ENCODE results near the gene SLC41A1. TPM values are rescaled to one million over a fixed set of nuclear protein-coding genes. Genes with fewer than 3 reads are reported as not detected.

Gene SLC41A1
- total and polyA plus RNA-seq, 2 experiments from 2014 or later, result 11.8 to 30.0 TPM

DNA sequence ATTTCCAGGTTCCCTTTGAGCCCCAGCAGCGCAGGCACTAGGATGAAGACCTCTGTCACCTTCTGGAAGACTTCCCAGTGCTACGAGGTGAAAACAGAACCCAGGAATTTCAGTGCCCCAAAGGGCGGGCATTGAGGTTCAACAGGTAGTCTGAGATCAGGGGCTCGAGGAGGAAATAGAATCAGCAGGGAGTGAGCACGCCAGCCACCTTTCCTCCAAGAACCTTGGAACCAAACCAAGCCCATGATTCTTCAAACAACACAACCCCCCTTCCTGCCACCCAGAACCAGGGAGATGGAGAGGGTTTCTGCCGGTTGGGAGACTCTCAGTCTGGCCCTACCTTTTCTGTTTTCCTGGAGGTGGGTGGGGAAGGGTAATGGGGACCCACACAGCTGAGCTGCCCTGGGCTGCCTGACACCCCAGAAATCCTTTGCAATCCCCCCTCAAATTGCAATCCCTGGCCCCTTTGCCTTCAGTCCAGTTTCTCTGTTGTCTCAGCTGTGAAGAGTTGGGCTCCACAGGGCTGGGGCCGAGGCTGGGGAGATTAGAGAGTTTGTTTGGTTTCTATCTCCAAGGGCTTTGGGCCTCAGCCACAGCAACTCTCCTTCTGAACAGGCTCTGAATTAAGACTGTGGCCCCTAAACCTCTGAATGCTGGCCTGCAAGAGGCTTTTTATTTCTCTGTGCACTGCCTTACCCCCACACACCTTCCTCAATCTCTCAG lies 11.9 kb downstream of the SLC41A1 start:
- peaks cover 23% of the 10 kb centered on the region; the same call in 2 of the 3 replicates for H3K36me3 Mint-ChIP-seq (ENCODE audit: low read depth)
- TF ChIP-seq ZNF331 (CRISPR knock-in tag; IDR thresholded peaks at IDR 0.05; ENCODE audit: low read depth), result no peak
- no peak for TF ChIP-seq POLR2AphosphoS5 (IDR thresholded peaks at IDR 0.05; ENCODE audit: low read depth)
- no peak for TF ChIP-seq EZH2phosphoT487 (IDR thresholded peaks at IDR 0.05; ENCODE audit: unreplicated experiment)
- TF ChIP-seq NANOG (IDR thresholded peaks at IDR 0.05; ENCODE audit: borderline replicate concordance), result no peak
- TF ChIP-seq STAT1 (IDR thresholded peaks at IDR 0.05; ENCODE audit: unreplicated experiment), result no peak
- no peak for TF ChIP-seq EZH2 (IDR thresholded peaks at IDR 0.05; ENCODE audit: low read depth, unreplicated experiment)
- no peak for TF ChIP-seq CREB1 (CRISPR knock-in tag; IDR thresholded peaks at IDR 0.05; ENCODE audit: low read depth)
- TF ChIP-seq REST (IDR thresholded peaks at IDR 0.05; ENCODE audit: unreplicated experiment), result no peak
- TF ChIP-seq, protein P1, sequence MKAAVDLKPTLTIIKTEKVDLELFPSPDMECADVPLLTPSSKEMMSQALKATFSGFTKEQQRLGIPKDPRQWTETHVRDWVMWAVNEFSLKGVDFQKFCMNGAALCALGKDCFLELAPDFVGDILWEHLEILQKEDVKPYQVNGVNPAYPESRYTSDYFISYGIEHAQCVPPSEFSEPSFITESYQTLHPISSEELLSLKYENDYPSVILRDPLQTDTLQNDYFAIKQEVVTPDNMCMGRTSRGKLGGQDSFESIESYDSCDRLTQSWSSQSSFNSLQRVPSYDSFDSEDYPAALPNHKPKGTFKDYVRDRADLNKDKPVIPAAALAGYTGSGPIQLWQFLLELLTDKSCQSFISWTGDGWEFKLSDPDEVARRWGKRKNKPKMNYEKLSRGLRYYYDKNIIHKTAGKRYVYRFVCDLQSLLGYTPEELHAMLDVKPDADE (IDR thresholded peaks at IDR 0.05), result no peak
- TF ChIP-seq ZNF462 (CRISPR knock-in tag; IDR thresholded peaks at IDR 0.05), result no peak
- TF ChIP-seq JUNB (IDR thresholded peaks at IDR 0.05; ENCODE audit: unreplicated experiment), result no peak
- no peak for TF ChIP-seq ZNF114 (CRISPR knock-in tag; IDR thresholded peaks at IDR 0.05)
- TF ChIP-seq, protein P2, sequence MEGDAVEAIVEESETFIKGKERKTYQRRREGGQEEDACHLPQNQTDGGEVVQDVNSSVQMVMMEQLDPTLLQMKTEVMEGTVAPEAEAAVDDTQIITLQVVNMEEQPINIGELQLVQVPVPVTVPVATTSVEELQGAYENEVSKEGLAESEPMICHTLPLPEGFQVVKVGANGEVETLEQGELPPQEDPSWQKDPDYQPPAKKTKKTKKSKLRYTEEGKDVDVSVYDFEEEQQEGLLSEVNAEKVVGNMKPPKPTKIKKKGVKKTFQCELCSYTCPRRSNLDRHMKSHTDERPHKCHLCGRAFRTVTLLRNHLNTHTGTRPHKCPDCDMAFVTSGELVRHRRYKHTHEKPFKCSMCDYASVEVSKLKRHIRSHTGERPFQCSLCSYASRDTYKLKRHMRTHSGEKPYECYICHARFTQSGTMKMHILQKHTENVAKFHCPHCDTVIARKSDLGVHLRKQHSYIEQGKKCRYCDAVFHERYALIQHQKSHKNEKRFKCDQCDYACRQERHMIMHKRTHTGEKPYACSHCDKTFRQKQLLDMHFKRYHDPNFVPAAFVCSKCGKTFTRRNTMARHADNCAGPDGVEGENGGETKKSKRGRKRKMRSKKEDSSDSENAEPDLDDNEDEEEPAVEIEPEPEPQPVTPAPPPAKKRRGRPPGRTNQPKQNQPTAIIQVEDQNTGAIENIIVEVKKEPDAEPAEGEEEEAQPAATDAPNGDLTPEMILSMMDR (conservative IDR thresholded peaks at IDR 0.05; ENCODE audit: low read depth in 2 of 2), result no peak
- Histone ChIP-seq H3K4me1 (ENCODE audit: insufficient read depth) (no peaks in the 10 kb centered on the region), H3K36me3 (ENCODE audit: insufficient read depth) (no peaks in the 10 kb centered on the region; the same call in 1 of the 2 replicates), H4K20me1 (replicated peaks; ENCODE audit: insufficient read depth) (no peaks in the 10 kb centered on the region; the same call in 1 of the 2 replicates), H3K27ac (ENCODE audit: low read depth) (no peak overlapping the region), H3K9me2 (ENCODE audit: insufficient read depth) (no peaks in the 10 kb centered on the region), H3F3A (replicated peaks; ENCODE audit: low read depth) (no peaks in the 10 kb centered on the region), H3K27me3 (ENCODE audit: insufficient read depth) (no peaks in the 10 kb centered on the region), H3K4me3 (no peak overlapping the region), H2AFZ (no peak overlapping the region), H3K79me2 (replicated peaks; ENCODE audit: insufficient read depth) (peaks cover 22% of the 10 kb centered on the region), H3K4me2 (no peak overlapping the region)
- H3K27ac Mint-ChIP-seq, result peak overlapping the region; percentile 55
- H3K27me3 Mint-ChIP-seq (ENCODE audit: insufficient read depth, low read depth, poor library complexity), result peaks cover 6% of the 10 kb centered on the region
- ATAC-seq (no peak), DNase-seq (ENCODE audit: low spot score) (no peak)
- H3K9me3 Mint-ChIP-seq, result no peaks in the 10 kb centered on the region
- H3K4me3 Mint-ChIP-seq, result no peak overlapping the region; the same call in 2 of the 3 replicates
- H3K4me1 Mint-ChIP-seq, result peaks cover 10% of the 10 kb centered on the region; the same call in 2 of the 3 replicates
